ENCODE data around the gene HS3ST3A1. TPM values are rescaled to one million over a fixed set of nuclear protein-coding genes. Genes with fewer than 3 reads are reported as not detected.

The HS3ST3A1 gene
- total RNA-seq, 1 experiment from 2014 or later: 10.4 TPM

- TF ChIP-seq CTCF (IDR thresholded peaks at IDR 0.05; ENCODE audit: unreplicated experiment): no peak
- no TSS peak for BruUV-seq (replicated peaks)
- Mint-ChIP-seq H3K9me3 (ENCODE audit: unreplicated experiment) (no peaks in the 10 kb centered on the region), H3K27me3 (ENCODE audit: insufficient read depth, unreplicated experiment) (no peaks in the 10 kb centered on the region), H3K27ac (ENCODE audit: low read depth, unreplicated experiment) (no peak overlapping the region), H3K4me3 (ENCODE audit: unreplicated experiment) (no peak overlapping the region), H3K4me1 (ENCODE audit: insufficient read depth, unreplicated experiment) (no peaks in the 10 kb centered on the region), H3K36me3 (ENCODE audit: insufficient read depth, unreplicated experiment) (peaks cover 8% of the 10 kb centered on the region)
- ChIA-PET POLR2A (no interaction called here), CTCF (interaction anchor here (0.7 kb wide), 1 partner anchor 196 kb away, joined by 4 read pairs; no protein-coding TSS in a partner anchor)
- intact Hi-C loops (cut with micrococcal nuclease): no loop called here
- no peak for DNase-seq (ENCODE audit: unreplicated experiment)
These were observed 70.0 kb downstream of the HS3ST3A1 start for GRCh38 chr17:13531721-13532120.

- peaks cover 5% of the 10 kb centered on the region for H3K36me3 Mint-ChIP-seq (ENCODE audit: insufficient read depth, unreplicated experiment)
- no TSS peak for BruUV-seq (replicated peaks)
- H3K9me3 Mint-ChIP-seq (ENCODE audit: unreplicated experiment): no peaks in the 10 kb centered on the region
- H3K4me1 Mint-ChIP-seq (ENCODE audit: insufficient read depth, unreplicated experiment): no peaks in the 10 kb centered on the region
- H3K27ac Mint-ChIP-seq (ENCODE audit: low read depth, unreplicated experiment): no peak overlapping the region
- no peaks in the 10 kb centered on the region for H3K27me3 Mint-ChIP-seq (ENCODE audit: insufficient read depth, unreplicated experiment)
- ChIA-PET CTCF (no interaction called here), POLR2A (interaction anchor here (0.6 to 0.7 kb wide), 2 partner anchors 18 to 1716 kb away, joined by 3 to 5 read pairs; no protein-coding TSS in a partner anchor)
- no peak for DNase-seq (ENCODE audit: unreplicated experiment)
- intact Hi-C loops (cut with micrococcal nuclease): no loop called here
- no peak overlapping the region for H3K4me3 Mint-ChIP-seq (ENCODE audit: unreplicated experiment)
- no peak for TF ChIP-seq CTCF (IDR thresholded peaks at IDR 0.05; ENCODE audit: unreplicated experiment)
These were observed 75.9 kb downstream of the HS3ST3A1 start for GRCh38 chr17:13525876-13526275.

GRCh38 chr17:13523164-13523563 is 78.6 kb downstream of the HS3ST3A1 start:
- Mint-ChIP-seq H3K9me3 (ENCODE audit: unreplicated experiment) (no peaks in the 10 kb centered on the region), H3K27ac (ENCODE audit: low read depth, unreplicated experiment) (peak overlapping the region; percentile 39), H3K4me1 (ENCODE audit: insufficient read depth, unreplicated experiment) (no peaks in the 10 kb centered on the region), H3K36me3 (ENCODE audit: insufficient read depth, unreplicated experiment) (peaks cover 5% of the 10 kb centered on the region), H3K4me3 (ENCODE audit: unreplicated experiment) (no peak overlapping the region), H3K27me3 (ENCODE audit: insufficient read depth, unreplicated experiment) (no peaks in the 10 kb centered on the region)
- no peak for DNase-seq (ENCODE audit: unreplicated experiment)
- TF ChIP-seq CTCF (IDR thresholded peaks at IDR 0.05; ENCODE audit: unreplicated experiment): no peak
- CTCF ChIA-PET: interaction anchor here (0.6 kb wide), 2 partner anchors 13 to 270 kb away, joined by 3 read pairs; no protein-coding TSS in a partner anchor
- BruUV-seq (replicated peaks): no TSS peak
- POLR2A ChIA-PET: no interaction called here
- intact Hi-C loops (cut with micrococcal nuclease): no loop called here

- CTCF ChIA-PET: interaction anchor here (0.6 kb wide), 2 partner anchors 13 to 270 kb away, joined by 3 read pairs; no protein-coding TSS in a partner anchor
- intact Hi-C loops (cut with micrococcal nuclease): no loop called here
These were observed 79.0 kb downstream of the HS3ST3A1 start for GRCh38 chr17:13522749-13523148.

More at GRCh38 chr17:13522749-13523148, 79.0 kb downstream of the HS3ST3A1 start:
- POLR2A ChIA-PET: no interaction called here
- no peak for DNase-seq (ENCODE audit: unreplicated experiment)
- Mint-ChIP-seq H3K4me3 (ENCODE audit: unreplicated experiment) (no peak overlapping the region), H3K36me3 (ENCODE audit: insufficient read depth, unreplicated experiment) (peaks cover 5% of the 10 kb centered on the region), H3K4me1 (ENCODE audit: insufficient read depth, unreplicated experiment) (no peaks in the 10 kb centered on the region), H3K9me3 (ENCODE audit: unreplicated experiment) (no peaks in the 10 kb centered on the region), H3K27me3 (ENCODE audit: insufficient read depth, unreplicated experiment) (no peaks in the 10 kb centered on the region), H3K27ac (ENCODE audit: low read depth, unreplicated experiment) (peak overlapping the region; percentile 39)
- TF ChIP-seq CTCF (IDR thresholded peaks at IDR 0.05; ENCODE audit: unreplicated experiment): no peak
- no TSS peak for BruUV-seq (replicated peaks)

Measured in MCF 10A (cell line).